Endothelial cell of umbilical vein (primary cell): ENCODE results near the gene FBXO9. TPM values are rescaled to one million over a fixed set of nuclear protein-coding genes. Genes with fewer than 3 reads are reported as not detected.

Experiments used
- BruUV-seq: library from RNA; stranded (reverse); fragments of 400-500 nt; replicated peaks from 2 replicates; lab custom pipeline; 2021; lab: Mats Ljungman, UMichigan
- CTCF ChIA-PET: fragments of 300-600, 350-600 bp; sonication (Branson Sonifier 250); formaldehyde crosslinking; loops from one replicate; lab custom pipeline; 2021; ENCODE audit warnings: antibody characterized with exemption, inconsistent platforms; lab: Charles Lee
- POLR2A ChIA-PET: fragments of 300-600, 350-600 bp; sonication (Branson Sonifier 250); formaldehyde crosslinking; loops from one replicate; lab custom pipeline; 2021; ENCODE audit warnings: antibody characterized with exemption, inconsistent platforms; lab: Charles Lee
- DNase-seq: peaks from one replicate; pipeline ENCODE4 v3.0.0-alpha.2; 2011; ENCODE audit warnings: low read depth, low spot score
- FAIRE-seq: peaks from 2 replicates; lab custom pipeline; 2011; peaks lifted over from hg19 to GRCh38; lab: Jason Lieb, UNC
- H2AFZ ChIP-seq: 2 replicates; pipeline ENCODE4 v1.6.0; 2012; ENCODE audit warnings: low read depth, low read length, control low read depth, inconsistent platforms
- H3K27ac ChIP-seq: 2 replicates; pipeline ENCODE4 v1.5.1; 2011; ENCODE audit warnings: low read depth, mild to moderate bottlenecking, control low read depth, low read length, moderate library complexity; ENCODE audit not compliant: insufficient read depth
- H3K27me3 ChIP-seq, 2 experiments: 2 replicates each; pipeline versions ENCODE4 v1.6.0 to v1.6.1; 2011; ENCODE audit warnings: low read length in 2 of 2, mixed read lengths in 1 of 2; ENCODE audit not compliant: control insufficient read depth in 2 of 2, insufficient read depth in 2 of 2
- H3K36me3 ChIP-seq, 2 experiments: 2 replicates in 1 of 2; 3 replicates in 1 of 2; pipeline ENCODE4 v1.5.1; 2011; ENCODE audit warnings: low read length in 2 of 2, mild to moderate bottlenecking in 1 of 2, moderate library complexity in 1 of 2; ENCODE audit not compliant: control insufficient read depth in 2 of 2, insufficient read depth in 2 of 2; ENCODE audit errors: extremely low read depth in 1 of 2
- H3K4me1 ChIP-seq: 3 replicates; pipeline ENCODE4 v1.5.1; 2011; ENCODE audit warnings: mild to moderate bottlenecking, low read length; ENCODE audit not compliant: control insufficient read depth, insufficient read depth; ENCODE audit errors: extremely low read depth
- H3K4me2 ChIP-seq: 2 replicates; pipeline ENCODE4 v1.6.1; 2011; ENCODE audit warnings: low read length, control low read depth, mixed read lengths; ENCODE audit not compliant: insufficient read depth
- H3K4me3 ChIP-seq, 3 experiments: fragments of 200-600 bp in 1 of 3; sonication (generic), shearing (Covaris generic) in 1 of 3; replicated peaks in 1 of 3; 2 replicates each; pipeline ENCODE4 v1.5.1; 2011 to 2016; ENCODE audit warnings: control low read depth in 3 of 3, low read length in 3 of 3, mild to moderate bottlenecking in 2 of 3, inconsistent platforms in 1 of 3, low read depth in 1 of 3, moderate library complexity in 1 of 3; ENCODE audit not compliant: insufficient read depth in 1 of 3
- H3K79me2 ChIP-seq: 2 replicates; pipeline ENCODE4 v1.6.0; 2012; ENCODE audit warnings: low read length, inconsistent platforms; ENCODE audit not compliant: control insufficient read depth, insufficient read depth
- H3K9ac ChIP-seq: replicated peaks from 2 replicates; pipeline ENCODE3; 2011; ENCODE audit warnings: low read length, control low read depth; ENCODE audit not compliant: insufficient read depth; ENCODE audit errors: extremely low read depth
- H3K9me1 ChIP-seq: replicated peaks from 3 replicates; pipeline ENCODE4 v1.6.0; 2011; ENCODE audit warnings: mild to moderate bottlenecking, low read length; ENCODE audit not compliant: control insufficient read depth, insufficient read depth; ENCODE audit errors: extremely low read depth
- H3K9me3 ChIP-seq: replicated peaks from 2 replicates; pipeline ENCODE4 v1.5.1; 2012; ENCODE audit warnings: low read length, inconsistent platforms; ENCODE audit not compliant: control insufficient read depth, insufficient read depth
- H4K20me1 ChIP-seq: replicated peaks from 2 replicates; pipeline ENCODE3; 2011; ENCODE audit warnings: mild to moderate bottlenecking, low read length; ENCODE audit not compliant: control insufficient read depth, insufficient read depth; ENCODE audit errors: extremely low read depth
- EZH2 ChIP-seq: IDR thresholded peaks from 2 replicates; pipeline ENCODE4 v1.6.1; 2012; ENCODE audit warnings: borderline replicate concordance, low read depth, mild to moderate bottlenecking, moderate library complexity, low read length, inconsistent platforms; ENCODE audit not compliant: severe bottlenecking
- FOS ChIP-seq: IDR thresholded peaks from 2 replicates; pipeline ENCODE4 v1.6.1; 2011; ENCODE audit warnings: mild to moderate bottlenecking, low read length, moderate library complexity, borderline replicate concordance; ENCODE audit not compliant: insufficient read depth
- GATA2 ChIP-seq: IDR thresholded peaks from 2 replicates; pipeline ENCODE4 v1.7.0; 2011; ENCODE audit warnings: low read depth, mild to moderate bottlenecking, moderate library complexity, mixed read lengths, low read length; ENCODE audit not compliant: insufficient read length, insufficient read depth
- JUN ChIP-seq: IDR thresholded peaks from 2 replicates; pipeline ENCODE4 v1.6.1; 2011; ENCODE audit warnings: borderline replicate concordance, low read depth; ENCODE audit not compliant: insufficient read length, insufficient read depth
- MYC ChIP-seq: IDR thresholded peaks from one replicate; pipeline ENCODE4 v1.6.1; 2011; ENCODE audit warnings: mild to moderate bottlenecking, low read depth, low read length
- POLR2A ChIP-seq: IDR thresholded peaks from 2 replicates; pipeline ENCODE4 v1.6.1; 2012; ENCODE audit warnings: low read depth, mild to moderate bottlenecking, control low read depth, low read length
- POLR2AphosphoS5 ChIP-seq: IDR thresholded peaks from 2 replicates; pipeline ENCODE4 v1.6.1; 2012; ENCODE audit warnings: low read depth, mild to moderate bottlenecking, control low read depth, low read length, moderate library complexity; ENCODE audit not compliant: insufficient read depth
- dilution Hi-C: fragments of 300-500 bp; cut with MboI; formaldehyde crosslinking; loops from one replicate; pipeline ENCODE4 v1.15.0; 2019; ENCODE audit warnings: low sequenced_read_pairs; ENCODE audit not compliant: extremely low pct_ligation_motif_present
- intact Hi-C: fragments of 100-400 bp; cut with micrococcal nuclease; formaldehyde crosslinking; loops from one replicate; pipeline ENCODE4 v1.10.0; 2022
- polyA plus RNA-seq, 4 experiments: library from polyadenylated mRNA; depleted of rRNA in 3 of 4; stranded (reverse) in 3 of 4; unstranded in 1 of 4; fragments of >200 nt; gene quantifications; 2 replicates each; pipeline versions ENCODE4 v1.2.1 to v1.2.3, GENCODE V29; 2011 to 2012; ENCODE audit warnings: missing spikeins in 1 of 4
- total RNA-seq: library from RNA; stranded (reverse); gene quantifications from 2 replicates; pipeline ENCODE4 v1.2.3, GENCODE V29; 2021
- TF ChIP-seq, protein P1 (sequence below), 2 donors: IDR thresholded peaks; 1 replicate in 1 of 2; 2 replicates in 1 of 2; pipeline ENCODE4 v1.5.1; 2011; ENCODE audit warnings: low read length in 2 of 2, mild to moderate bottlenecking in 2 of 2, moderate library complexity in 2 of 2, control low read depth in 1 of 2, inconsistent platforms in 1 of 2, low read depth in 1 of 2; ENCODE audit not compliant: insufficient read depth in 1 of 2; ENCODE audit errors: extremely low read depth in 1 of 2
- TF ChIP-seq, protein P2 (sequence below): IDR thresholded peaks from 2 replicates; pipeline ENCODE4 v1.6.1; 2011; ENCODE audit not compliant: insufficient read depth, insufficient read length

Gene FBXO9
- total and polyA plus RNA-seq, 2 donors (not counting 3 experiments of a cell fraction or from before 2014, with no cell fraction given), result 48.1 to 58.9 TPM

DNA sequence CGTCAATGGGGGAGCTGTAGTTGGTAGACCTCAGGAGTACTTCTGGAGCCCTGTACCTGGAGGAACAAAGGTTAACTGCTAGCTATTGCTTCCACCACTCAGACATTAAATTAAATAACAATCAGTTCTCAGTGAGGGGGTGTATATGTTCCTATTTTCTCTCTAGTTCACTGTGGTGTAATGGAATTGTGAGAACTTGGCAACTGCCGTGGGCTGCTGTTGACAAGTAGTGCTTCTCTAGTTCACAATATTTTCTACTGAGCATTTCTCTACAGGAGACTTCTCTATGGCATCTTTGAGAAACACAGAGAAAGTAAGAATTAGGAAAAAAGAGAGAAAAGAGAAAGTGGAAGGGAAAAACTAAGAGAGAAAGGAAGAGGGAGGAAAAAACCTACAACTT, 46.8 kb upstream of the FBXO9 start:
- dilution Hi-C loops (no loop called here), intact Hi-C loops (no loop called here)
- no peaks in the 10 kb centered on the region for H3K4me1 ChIP-seq
- no peaks in the 10 kb centered on the region for H4K20me1 ChIP-seq
- FAIRE-seq (no peak), DNase-seq (no peak)
- H3K9me1 ChIP-seq, result no peaks in the 10 kb centered on the region
- no peaks in the 10 kb centered on the region for H3K79me2 ChIP-seq
- TF ChIP-seq, protein P1, sequence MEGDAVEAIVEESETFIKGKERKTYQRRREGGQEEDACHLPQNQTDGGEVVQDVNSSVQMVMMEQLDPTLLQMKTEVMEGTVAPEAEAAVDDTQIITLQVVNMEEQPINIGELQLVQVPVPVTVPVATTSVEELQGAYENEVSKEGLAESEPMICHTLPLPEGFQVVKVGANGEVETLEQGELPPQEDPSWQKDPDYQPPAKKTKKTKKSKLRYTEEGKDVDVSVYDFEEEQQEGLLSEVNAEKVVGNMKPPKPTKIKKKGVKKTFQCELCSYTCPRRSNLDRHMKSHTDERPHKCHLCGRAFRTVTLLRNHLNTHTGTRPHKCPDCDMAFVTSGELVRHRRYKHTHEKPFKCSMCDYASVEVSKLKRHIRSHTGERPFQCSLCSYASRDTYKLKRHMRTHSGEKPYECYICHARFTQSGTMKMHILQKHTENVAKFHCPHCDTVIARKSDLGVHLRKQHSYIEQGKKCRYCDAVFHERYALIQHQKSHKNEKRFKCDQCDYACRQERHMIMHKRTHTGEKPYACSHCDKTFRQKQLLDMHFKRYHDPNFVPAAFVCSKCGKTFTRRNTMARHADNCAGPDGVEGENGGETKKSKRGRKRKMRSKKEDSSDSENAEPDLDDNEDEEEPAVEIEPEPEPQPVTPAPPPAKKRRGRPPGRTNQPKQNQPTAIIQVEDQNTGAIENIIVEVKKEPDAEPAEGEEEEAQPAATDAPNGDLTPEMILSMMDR (IDR thresholded peaks at IDR 0.05; ENCODE audit: extremely low read depth in 1 of 2, insufficient read depth in 1 of 2, low read depth in 1 of 2, low read length in 2 of 2), result no peak
- TF ChIP-seq GATA2 (no peak), POLR2A (no peak), JUN (no peak), POLR2AphosphoS5 (no peak), FOS (no peak), EZH2 (no peak), MYC (no peak)
- TF ChIP-seq, protein P2, sequence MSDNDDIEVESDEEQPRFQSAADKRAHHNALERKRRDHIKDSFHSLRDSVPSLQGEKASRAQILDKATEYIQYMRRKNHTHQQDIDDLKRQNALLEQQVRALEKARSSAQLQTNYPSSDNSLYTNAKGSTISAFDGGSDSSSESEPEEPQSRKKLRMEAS, result no peak
- no TSS peak for BruUV-seq
- H3K9ac ChIP-seq, result no peak overlapping the region
- H3K27me3 ChIP-seq, result no peaks in the 10 kb centered on the region
- no peak overlapping the region for H3K27ac ChIP-seq
- H3K4me2 ChIP-seq, result no peak overlapping the region
- POLR2A ChIA-PET, result no interaction called here
- no peaks in the 10 kb centered on the region for H3K9me3 ChIP-seq
- no peak overlapping the region for H2AFZ ChIP-seq
- CTCF ChIA-PET, result no interaction called here
- peaks cover 2 to 16% of the 10 kb centered on the region in 2 experiments for H3K36me3 ChIP-seq
- H3K4me3 ChIP-seq, result no peak overlapping the region
